NCI-H510A treated with DMSO at 0.1 percent for 48 hours (cell line): ENCODE results near the gene STOML2.

Source experiments
- DNase-seq: peaks from one replicate; lab custom pipeline; 2025; lab: John Stamatoyannopoulos, UW

STOML2 gene

GRCh38 chr9:35072461-35073278, 30.3 kb downstream of the STOML2 start, which contains the start of gene VCP:
Gene VCP (minus strand): TSS chr9:35072625. CDS start chr9:35072353, 272 bp downstream.
- DNase-seq, result peak; percentile 95

GRCh38 chr9:35071814-35072460, 31.0 kb downstream of the STOML2 start:
- peak; percentile 19 for DNase-seq

- no peak for DNase-seq
These were observed 31.8 kb downstream of the STOML2 start for GRCh38 chr9:35070823-35071813.

GRCh38 chr9:35069020-35069419, 33.9 kb downstream of the STOML2 start:
- DNase-seq, result no peak

GRCh38 chr9:35067056-35067455, 35.9 kb downstream of the STOML2 start:
- DNase-seq, result no peak

- DNase-seq, result no peak
These were observed 42.3 kb downstream of the STOML2 start for GRCh38 chr9:35060548-35061207.

GRCh38 chr9:35059438-35059837, 43.5 kb downstream of the STOML2 start:
- DNase-seq, result no peak

- DNase-seq, result no peak
These were observed 45.7 kb downstream of the STOML2 start for GRCh38 chr9:35057271-35057620.

GRCh38 chr9:35056571-35057270, 46.2 kb downstream of the STOML2 start:
- no peak for DNase-seq

GRCh38 chr9:35054871-35055644, 47.9 kb downstream of the STOML2 start:
- DNase-seq, result no peak

GRCh38 chr9:35054185-35054835, 48.6 kb downstream of the STOML2 start:
- no peak for DNase-seq

- DNase-seq, result peak; percentile 30
These were observed 51.6 kb downstream of the STOML2 start for GRCh38 chr9:35051069-35051967.
